B cell (primary cell): ENCODE measurements around the gene OR52H1. TPM values are rescaled to one million over a fixed set of nuclear protein-coding genes. Genes with fewer than 3 reads are reported as not detected.
"Not testable (repeated sequence)": the region's sequence is repeated elsewhere in the genome, so short reads cannot be mapped to it uniquely, and the experiment has no call there.

Source experiments
- ATAC-seq: fragments of 200-7000 bp; cut with Tn5 transposase; one replicate; pipeline ENCODE4 v1.10.0; 2021; ENCODE audit warnings: low read depth, mild to moderate bottlenecking, moderate number of reproducible peaks, moderate library complexity
- CTCF ChIA-PET: fragments of 350-600 bp; sonication (Branson Sonifier 250); formaldehyde crosslinking; loops from one replicate; lab custom pipeline; 2021; ENCODE audit warnings: antibody characterized with exemption, inconsistent platforms; lab: Charles Lee
- POLR2A ChIA-PET: fragments of 350-600 bp; sonication (Branson Sonifier 250); formaldehyde crosslinking; loops from one replicate; lab custom pipeline; 2021; ENCODE audit warnings: antibody characterized with exemption; lab: Charles Lee
- DNase-seq: peaks from one replicate; pipeline ENCODE4 v3.0.0; 2013
- H2AFZ ChIP-seq: 2 replicates; pipeline ENCODE4 v1.6.1; 2012; ENCODE audit warnings: mild to moderate bottlenecking, low read depth, low read length; ENCODE audit not compliant: insufficient read depth, poor library complexity, severe bottlenecking
- H3K27ac ChIP-seq, 2 donors: 1 replicate in 1 of 2; 2 replicates in 1 of 2; pipeline ENCODE4 v1.5.1; 2012 to 2013; ENCODE audit warnings: low read length in 2 of 2, mild to moderate bottlenecking in 2 of 2, moderate library complexity in 1 of 2
- H3K27me3 ChIP-seq, 4 experiments: fragments of 200-600 bp in 1 of 4; sonication (generic) in 1 of 4; replicated peaks in 1 of 4; 1 replicate in 2 of 4; 2 replicates in 2 of 4; pipeline versions ENCODE4 v1.6.1 to v1.7.0; 2013 to 2016; ENCODE audit warnings: low read length in 3 of 4, mild to moderate bottlenecking in 2 of 4, mixed read lengths in 1 of 4, moderate library complexity in 1 of 4; ENCODE audit not compliant: insufficient read depth in 4 of 4, control insufficient read depth in 3 of 4; ENCODE audit errors: control extremely low read depth in 1 of 4
- H3K36me3 ChIP-seq, 2 experiments: replicated peaks in 1 of 2; 1 replicate in 1 of 2; 2 replicates in 1 of 2; pipeline versions ENCODE4 v1.6.1 to v1.7.1; 2013; ENCODE audit warnings: low read length in 1 of 2; ENCODE audit not compliant: insufficient read depth in 2 of 2, control insufficient read depth in 1 of 2; ENCODE audit errors: control extremely low read depth in 1 of 2, extremely low read depth in 1 of 2
- H3K4me1 ChIP-seq, 2 donors: fragments of 200-600 bp in 1 of 2; sonication (generic) in 1 of 2; 1 replicate in 1 of 2; 2 replicates in 1 of 2; pipeline versions ENCODE4 v1.5.1 to v1.6.1; 2013 to 2017; ENCODE audit warnings: low read length in 2 of 2; ENCODE audit not compliant: control insufficient read depth in 2 of 2, insufficient read depth in 2 of 2
- H3K4me2 ChIP-seq: replicated peaks from 2 replicates; pipeline ENCODE3; 2012; ENCODE audit warnings: mild to moderate bottlenecking, low read depth, low read length; ENCODE audit not compliant: poor library complexity, severe bottlenecking
- H3K4me3 ChIP-seq, 5 experiments: fragments of 200-600 bp in 1 of 5; sonication (generic) in 1 of 5; 1 replicate in 3 of 5; 2 replicates in 2 of 5; pipeline versions ENCODE4 v1.5.1 to v1.7.0; 2011 to 2016; ENCODE audit warnings: low read length in 4 of 5, mild to moderate bottlenecking in 4 of 5, low read depth in 2 of 5, control low read depth in 1 of 5, moderate library complexity in 1 of 5; ENCODE audit not compliant: insufficient read depth in 1 of 5; ENCODE audit errors: control extremely low read depth in 1 of 5, extremely low read depth in 1 of 5
- H3K79me2 ChIP-seq: fragments of 200-600 bp; sonication (generic); one replicate; pipeline ENCODE4 v1.6.0; 2016; ENCODE audit warnings: low read length; ENCODE audit not compliant: control insufficient read depth, insufficient read depth
- H3K9ac ChIP-seq: fragments of 200-600 bp; sonication (generic); 2 replicates; pipeline ENCODE4 v1.6.1; 2017; ENCODE audit warnings: mild to moderate bottlenecking, low read length, moderate library complexity
- H3K9me3 ChIP-seq, 3 donors: one replicate each; pipeline versions ENCODE4 v1.6.1 to v1.7.1; 2013; ENCODE audit warnings: low read length in 2 of 3; ENCODE audit not compliant: control insufficient read depth in 2 of 3, insufficient read depth in 1 of 3; ENCODE audit errors: control extremely low read depth in 1 of 3
- H4K20me1 ChIP-seq: 2 replicates; pipeline ENCODE4 v1.6.0; 2012; ENCODE audit warnings: mild to moderate bottlenecking, low read length; ENCODE audit not compliant: insufficient read depth, control insufficient read depth, poor library complexity, severe bottlenecking
- H3K27ac Mint-ChIP-seq: one replicate; pipeline ENCODE4 v1.8.0; 2021; ENCODE audit warnings: mixed read lengths
- H3K27me3 Mint-ChIP-seq: one replicate; pipeline ENCODE4 v1.8.0; 2021; ENCODE audit warnings: mixed read lengths
- H3K4me1 Mint-ChIP-seq: one replicate; pipeline ENCODE4 v1.8.0; 2021; ENCODE audit warnings: mixed read lengths
- H3K4me3 Mint-ChIP-seq: one replicate; pipeline ENCODE4 v1.8.0; 2021; ENCODE audit warnings: mixed read lengths
- H3K9me3 Mint-ChIP-seq: one replicate; pipeline ENCODE4 v1.8.0; 2022; ENCODE audit warnings: mixed read lengths; ENCODE audit not compliant: insufficient read depth
- EZH2 ChIP-seq: IDR thresholded peaks from 2 replicates; pipeline ENCODE4 v1.6.1; 2012; ENCODE audit warnings: borderline replicate concordance, low read depth, mild to moderate bottlenecking, moderate library complexity, low read length; ENCODE audit not compliant: insufficient read depth, poor library complexity, severe bottlenecking
- WGBS: methylation state at CpG from one replicate; pipeline ENCODE4 v1.1.5; 2013; ENCODE audit warnings: missing lambda C conversion rate; ENCODE audit not compliant: insufficient coverage; 5-methylcytosine and 5-hydroxymethylcytosine counted together
- intact Hi-C: fragments of 100-400 bp; cut with micrococcal nuclease; formaldehyde crosslinking; loops from one replicate; pipeline ENCODE4 v1.10.0; 2022
- polyA plus RNA-seq: library from polyadenylated mRNA; depleted of rRNA; stranded (reverse); fragments of >200 nt; gene quantifications from 2 replicates; pipeline ENCODE4 v1.2.3, GENCODE V29; 2012
- total RNA-seq, 2 donors: library from RNA; stranded (reverse); fragments of 120-200 nt in 1 of 2; gene quantifications; 1 replicate in 1 of 2; 2 replicates in 1 of 2; pipeline versions ENCODE4 v1.2.3 to v1.2.4, GENCODE V29; 2013 to 2022
- TF ChIP-seq, protein P1 (sequence below): fragments of 200-600 bp; IDR thresholded peaks from one replicate; pipeline ENCODE4 v1.8.0; 2022; ENCODE audit warnings: antibody characterized with exemption, mild to moderate bottlenecking

OR52H1 gene
- total and polyA plus RNA-seq, 2 donors (not counting 1 experiment from before 2014, with no cell fraction given): 0.15 to 0.37 TPM

DNA sequence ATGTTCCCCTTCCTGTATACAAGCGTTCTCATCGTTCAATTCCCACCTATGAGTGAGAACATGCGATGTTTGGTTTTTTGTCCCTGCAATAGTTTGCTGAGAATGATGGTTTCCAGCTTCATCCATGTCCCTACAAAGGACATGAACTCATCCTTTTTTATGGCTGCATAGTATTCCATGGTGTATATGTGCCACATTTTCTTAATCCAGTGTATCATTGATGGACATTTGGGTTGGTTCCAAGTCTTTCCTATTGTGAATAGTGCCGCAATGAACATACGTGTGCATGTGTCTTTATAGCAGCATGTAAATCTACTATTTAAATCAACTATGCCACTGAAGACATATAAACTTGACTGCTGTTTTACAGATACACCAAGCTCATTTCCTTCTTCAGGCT lies 36.1 kb upstream of the OR52H1 start:
- H3K4me1 Mint-ChIP-seq, POLR2A ChIA-PET, H3K27ac ChIP-seq, intact Hi-C loops, H2AFZ ChIP-seq, ATAC-seq, H3K9ac ChIP-seq, H3K27me3 Mint-ChIP-seq, H3K9me3 ChIP-seq, DNase-seq, H3K4me3 ChIP-seq, H4K20me1 ChIP-seq, H3K9me3 Mint-ChIP-seq, H3K4me1 ChIP-seq, H3K36me3 ChIP-seq, H3K27me3 ChIP-seq, H3K4me2 ChIP-seq, H3K27ac Mint-ChIP-seq, CTCF ChIA-PET, H3K79me2 ChIP-seq, H3K4me3 Mint-ChIP-seq: not testable (repeated sequence)
- WGBS: no CpG with 5 or more reads among the region's 5 CpGs

DNA sequence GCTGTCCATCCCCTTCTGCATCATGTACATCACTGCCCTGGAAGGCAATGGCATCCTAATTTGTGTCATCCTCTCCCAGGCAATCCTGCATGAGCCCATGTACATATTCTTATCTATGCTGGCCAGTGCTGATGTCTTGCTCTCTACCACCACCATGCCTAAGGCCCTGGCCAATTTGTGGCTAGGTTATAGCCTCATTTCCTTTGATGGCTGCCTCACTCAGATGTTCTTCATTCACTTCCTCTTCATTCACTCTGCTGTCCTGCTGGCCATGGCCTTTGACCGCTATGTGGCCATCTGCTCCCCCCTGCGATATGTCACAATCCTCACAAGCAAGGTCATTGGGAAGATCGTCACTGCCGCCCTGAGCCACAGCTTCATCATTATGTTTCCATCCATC lies 32.7 kb upstream of the OR52H1 start:
- no peaks in the 10 kb centered on the region for H3K9me3 Mint-ChIP-seq
- Histone ChIP-seq H3K9ac (no peak overlapping the region), H3K4me1 (no peaks in the 10 kb centered on the region), H2AFZ (no peak overlapping the region), H3K4me2 (no peak overlapping the region), H3K27me3 (no peaks in the 10 kb centered on the region), H3K27ac (no peak overlapping the region), H3K36me3 (no peaks in the 10 kb centered on the region), H3K4me3 (no peak overlapping the region), H3K9me3 (no peaks in the 10 kb centered on the region), H4K20me1 (no peaks in the 10 kb centered on the region), H3K79me2 (no peaks in the 10 kb centered on the region)
- TF ChIP-seq, protein P1, sequence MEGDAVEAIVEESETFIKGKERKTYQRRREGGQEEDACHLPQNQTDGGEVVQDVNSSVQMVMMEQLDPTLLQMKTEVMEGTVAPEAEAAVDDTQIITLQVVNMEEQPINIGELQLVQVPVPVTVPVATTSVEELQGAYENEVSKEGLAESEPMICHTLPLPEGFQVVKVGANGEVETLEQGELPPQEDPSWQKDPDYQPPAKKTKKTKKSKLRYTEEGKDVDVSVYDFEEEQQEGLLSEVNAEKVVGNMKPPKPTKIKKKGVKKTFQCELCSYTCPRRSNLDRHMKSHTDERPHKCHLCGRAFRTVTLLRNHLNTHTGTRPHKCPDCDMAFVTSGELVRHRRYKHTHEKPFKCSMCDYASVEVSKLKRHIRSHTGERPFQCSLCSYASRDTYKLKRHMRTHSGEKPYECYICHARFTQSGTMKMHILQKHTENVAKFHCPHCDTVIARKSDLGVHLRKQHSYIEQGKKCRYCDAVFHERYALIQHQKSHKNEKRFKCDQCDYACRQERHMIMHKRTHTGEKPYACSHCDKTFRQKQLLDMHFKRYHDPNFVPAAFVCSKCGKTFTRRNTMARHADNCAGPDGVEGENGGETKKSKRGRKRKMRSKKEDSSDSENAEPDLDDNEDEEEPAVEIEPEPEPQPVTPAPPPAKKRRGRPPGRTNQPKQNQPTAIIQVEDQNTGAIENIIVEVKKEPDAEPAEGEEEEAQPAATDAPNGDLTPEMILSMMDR: no peak
- TF ChIP-seq EZH2: no peak
- ATAC-seq (no peak), DNase-seq (no peak)
- intact Hi-C loops: no loop called here
- no peaks in the 10 kb centered on the region for H3K27me3 Mint-ChIP-seq
- H3K27ac Mint-ChIP-seq: no peak overlapping the region
- WGBS: 71% methylated on average over 4 of the region's 4 CpGs
- no peaks in the 10 kb centered on the region for H3K4me1 Mint-ChIP-seq
- H3K4me3 Mint-ChIP-seq: no peak overlapping the region
- ChIA-PET POLR2A (no interaction called here), CTCF (interaction anchor here (1.3 kb wide), 1 partner anchor 19 kb away, joined by 4 read pairs; no protein-coding TSS in a partner anchor)
